OCI-LY3 (cell line): ENCODE data around the gene PET117.

Source experiments
- H2AFZ ChIP-seq: fragments of 200-600, 300-600 bp; shearing (Covaris generic); 2 replicates; pipeline ENCODE4 v1.6.0; 2014; ENCODE audit warnings: antibody characterized with exemption, low read depth, low read length
- H3K27ac ChIP-seq: fragments of 200-600, 300-600 bp; sonication (generic); 2 replicates; pipeline ENCODE4 v1.5.1; 2014; ENCODE audit warnings: mild to moderate bottlenecking, low read length, moderate library complexity, mixed read lengths
- H3K27me3 ChIP-seq: fragments of 200-600, 300-600 bp; sonication (generic); 2 replicates; pipeline ENCODE4 v1.6.1; 2014; ENCODE audit warnings: low read depth, low read length, mixed read lengths
- H3K36me3 ChIP-seq: fragments of 200-600, 300-600 bp; sonication (generic); replicated peaks from 2 replicates; pipeline ENCODE3; 2014; ENCODE audit warnings: low read depth, low read length, mixed read lengths
- H3K4me1 ChIP-seq: fragments of 300-600, 200-600 bp; sonication (generic); 2 replicates; pipeline ENCODE4 v1.6.1; 2014; ENCODE audit warnings: low read length, mixed read lengths
- H3K4me2 ChIP-seq: fragments of 200-600, 300-600 bp; sonication (generic); 2 replicates; pipeline ENCODE4 v1.6.1; 2014; ENCODE audit warnings: low read length, mixed read lengths
- H3K4me3 ChIP-seq: fragments of 300-600, 200-600 bp; sonication (generic); 2 replicates; pipeline ENCODE4 v1.5.1; 2014; ENCODE audit warnings: antibody characterized with exemption, mild to moderate bottlenecking, low read length, moderate library complexity
- H3K79me2 ChIP-seq: fragments of 300-600, 200-600 bp; shearing (Covaris generic); 2 replicates; pipeline ENCODE4 v1.6.1; 2014; ENCODE audit warnings: mild to moderate bottlenecking, low read length, mixed read lengths
- H3K9ac ChIP-seq: fragments of 300-600, 200-600 bp; shearing (Covaris generic); 2 replicates; pipeline ENCODE4 v1.6.0; 2014; ENCODE audit warnings: mild to moderate bottlenecking, low read length, moderate library complexity
- H3K9me3 ChIP-seq: fragments of 200-600, 300-600 bp; shearing (Covaris generic); 2 replicates; pipeline ENCODE4 v1.6.1; 2014; ENCODE audit warnings: low read length, mixed read lengths; ENCODE audit not compliant: insufficient read depth
- H4K20me1 ChIP-seq: fragments of 200-600, 300-600 bp; sonication (generic); 2 replicates; pipeline ENCODE4 v1.6.1; 2016; ENCODE audit warnings: low read length, mixed read lengths; ENCODE audit not compliant: insufficient read depth
- CTCF ChIP-seq: fragments of 200-600, 300-600 bp; sonication (generic); IDR thresholded peaks from 2 replicates; pipeline ENCODE4 v1.5.1; 2014; ENCODE audit warnings: antibody characterized with exemption, low read length, low read depth
- EZH2phosphoT487 ChIP-seq: fragments of 200-600 bp; shearing (Covaris generic); IDR thresholded peaks from 2 replicates; pipeline ENCODE4 v1.6.1; 2018; ENCODE audit warnings: antibody characterized with exemption, mixed run types, low read depth

PET117 gene

GRCh38 chr20:18132663-18133062, 5.0 kb upstream of the PET117 start:
- no peak overlapping the region for H3K27ac ChIP-seq
- H3K79me2 ChIP-seq, result peaks cover under 1% of the 10 kb centered on the region; the same call in 1 of the 2 replicates
- H3K4me2 ChIP-seq, result no peak overlapping the region
- H4K20me1 ChIP-seq, result no peaks in the 10 kb centered on the region
- no peak overlapping the region for H2AFZ ChIP-seq
- no peaks in the 10 kb centered on the region for H3K36me3 ChIP-seq
- no peaks in the 10 kb centered on the region for H3K9me3 ChIP-seq
- no peak overlapping the region for H3K9ac ChIP-seq
- 0 out of 2 replicates have a peak, but pooled peaks cover 5% of the 10 kb centered on the region for H3K27me3 ChIP-seq
- no peak overlapping the region for H3K4me3 ChIP-seq
- H3K4me1 ChIP-seq, result peaks cover 6% of the 10 kb centered on the region
- TF ChIP-seq EZH2phosphoT487, result no peak
- no peak for TF ChIP-seq CTCF

- no peak overlapping the region for H3K9ac ChIP-seq
- H2AFZ ChIP-seq, result no peak overlapping the region
- no peak overlapping the region for H3K27ac ChIP-seq
- TF ChIP-seq EZH2phosphoT487 (no peak), CTCF (no peak)
- H3K4me3 ChIP-seq, result no peak overlapping the region
- 0 out of 2 replicates have a peak, but pooled peaks cover 5% of the 10 kb centered on the region for H3K27me3 ChIP-seq
- H3K36me3 ChIP-seq, result no peaks in the 10 kb centered on the region
- no peaks in the 10 kb centered on the region for H4K20me1 ChIP-seq
- H3K79me2 ChIP-seq, result peaks cover 13% of the 10 kb centered on the region
- H3K4me1 ChIP-seq, result peaks cover 10% of the 10 kb centered on the region
- no peak overlapping the region for H3K4me2 ChIP-seq
- no peaks in the 10 kb centered on the region for H3K9me3 ChIP-seq
Measured at GRCh38 chr20:18133962-18134361, 3.7 kb upstream of the PET117 start.

- peak overlapping the region; percentile 72 for H3K27ac ChIP-seq
- peak overlapping the region; percentile 99 for H3K9ac ChIP-seq
- no peaks in the 10 kb centered on the region for H3K9me3 ChIP-seq
- peak overlapping the region; percentile 99 for H2AFZ ChIP-seq
- peaks cover 5% of the 10 kb centered on the region for H3K36me3 ChIP-seq
- TF ChIP-seq EZH2phosphoT487 (no peak), CTCF (no peak)
- no peaks in the 10 kb centered on the region for H3K27me3 ChIP-seq
- H3K4me2 ChIP-seq, result peak overlapping the region; percentile 98
- peaks cover 20% of the 10 kb centered on the region for H3K4me1 ChIP-seq
- H4K20me1 ChIP-seq, result no peaks in the 10 kb centered on the region
- peaks cover 50% of the 10 kb centered on the region for H3K79me2 ChIP-seq
- H3K4me3 ChIP-seq, result peak overlapping the region; percentile 93
Measured at GRCh38 chr20:18138266-18138582, 561 bp downstream of the PET117 start.

- H3K27me3 ChIP-seq, result no peaks in the 10 kb centered on the region
- H3K79me2 ChIP-seq, result peaks cover 50% of the 10 kb centered on the region
- no peak overlapping the region for H2AFZ ChIP-seq
Measured at GRCh38 chr20:18138639-18139583, 1.2 kb downstream of the PET117 start.

More at GRCh38 chr20:18138639-18139583, 1.2 kb downstream of the PET117 start:
- Histone ChIP-seq H3K9me3 (no peaks in the 10 kb centered on the region), H3K9ac (peak overlapping the region; percentile 99), H3K4me2 (peak overlapping the region; percentile 98), H3K27ac (peak overlapping the region; percentile 72; the same call in 1 of the 2 replicates), H4K20me1 (no peaks in the 10 kb centered on the region), H3K4me3 (peak overlapping the region; percentile 93), H3K36me3 (peaks cover 5% of the 10 kb centered on the region), H3K4me1 (peaks cover 20% of the 10 kb centered on the region)
- TF ChIP-seq EZH2phosphoT487, result no peak
- no peak for TF ChIP-seq CTCF
